HG02885 (cell line): ENCODE data around the gene ZDHHC11.
A peak's percentile ranks its signal among the peaks of the same experiment; 100 is the strongest.
"Not testable (repeated sequence)": the region's sequence is repeated elsewhere in the genome, so short reads cannot be mapped to it uniquely, and the experiment has no call there.

Source experiments
- ATAC-seq: cut with Tn5 transposase; IDR thresholded peaks from one replicate; pipeline ENCODE4 v1.9.1; 2021; ENCODE audit warnings: mild to moderate bottlenecking; ENCODE audit not compliant: unreplicated experiment, poor library complexity

Gene ZDHHC11

DNA sequence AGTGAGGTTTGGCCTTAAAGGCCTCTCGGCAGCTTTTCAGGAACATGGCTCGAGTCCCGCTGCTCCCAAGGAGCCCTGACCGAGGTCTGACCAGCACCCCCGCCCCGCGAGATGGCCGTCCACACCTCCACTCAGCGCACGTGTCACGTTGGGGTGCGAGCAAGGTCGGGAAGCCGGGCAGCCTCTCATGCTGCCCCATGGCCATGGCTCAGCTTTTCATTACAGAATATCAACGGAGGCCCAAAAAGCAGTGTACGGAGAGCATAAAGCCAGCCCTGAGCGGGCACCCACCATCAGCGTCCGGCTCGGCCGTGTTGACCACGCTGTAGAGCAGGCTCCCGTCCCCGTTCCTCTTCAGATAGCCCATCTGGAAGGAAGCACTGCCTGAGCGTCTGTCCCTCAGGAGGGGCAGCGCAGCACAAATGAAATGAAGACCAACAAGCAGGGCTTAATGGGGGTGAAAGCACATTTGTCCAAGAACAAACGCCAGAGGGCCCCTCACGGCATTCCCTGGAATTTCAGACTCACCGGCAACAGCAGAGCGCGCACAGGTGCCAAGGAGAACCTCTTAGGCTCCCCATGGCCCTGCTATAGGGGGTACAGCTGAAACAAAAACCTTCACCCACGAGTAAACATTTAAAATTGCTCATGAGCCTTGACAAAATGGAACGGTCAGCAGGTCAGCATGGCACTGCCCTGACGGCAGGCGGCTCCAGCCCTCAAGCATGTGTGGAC lies 30.2 kb upstream of the ZDHHC11 start:
- ATAC-seq = no peak

DNA sequence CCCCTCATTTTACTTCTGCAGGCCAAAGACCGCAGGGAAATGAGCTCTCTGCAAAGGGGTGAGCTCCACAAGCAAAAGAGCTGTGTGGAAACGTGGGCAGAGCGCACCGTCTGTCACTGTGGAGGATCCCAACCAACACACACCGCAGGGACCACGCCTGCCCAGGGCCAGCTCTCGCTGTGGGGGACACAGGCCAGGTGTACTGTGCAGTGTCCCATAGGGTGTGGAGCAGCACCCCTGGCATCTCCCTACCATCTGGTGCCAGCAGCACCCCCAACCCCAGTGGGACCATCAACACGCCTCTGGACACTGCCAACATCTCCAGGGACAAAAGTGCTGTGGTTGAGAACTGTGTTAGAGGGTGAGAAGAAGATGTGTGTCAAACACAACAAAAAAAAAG lies 27.9 kb upstream of the ZDHHC11 start:
- ATAC-seq = not testable (repeated sequence)

DNA sequence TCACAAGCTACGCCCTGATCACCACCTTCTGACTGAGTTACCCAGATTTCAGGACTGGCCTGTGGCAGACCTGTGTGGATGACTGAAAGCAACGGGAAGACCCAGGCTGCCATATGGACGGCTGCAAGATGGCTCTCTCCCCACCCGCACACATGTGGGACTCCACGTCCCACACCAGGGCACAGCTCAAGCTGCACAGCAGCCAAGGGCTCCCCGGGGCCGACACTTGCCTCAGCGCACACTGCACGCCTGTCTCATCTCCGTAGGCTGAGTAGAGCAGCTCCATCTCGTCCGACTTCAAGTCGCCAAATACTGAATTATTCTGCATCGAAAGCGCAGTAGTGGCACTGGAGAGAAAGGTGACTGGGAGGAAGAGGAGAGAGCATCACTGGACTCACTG lies 27.3 kb upstream of the ZDHHC11 start:
- no peak for ATAC-seq

DNA sequence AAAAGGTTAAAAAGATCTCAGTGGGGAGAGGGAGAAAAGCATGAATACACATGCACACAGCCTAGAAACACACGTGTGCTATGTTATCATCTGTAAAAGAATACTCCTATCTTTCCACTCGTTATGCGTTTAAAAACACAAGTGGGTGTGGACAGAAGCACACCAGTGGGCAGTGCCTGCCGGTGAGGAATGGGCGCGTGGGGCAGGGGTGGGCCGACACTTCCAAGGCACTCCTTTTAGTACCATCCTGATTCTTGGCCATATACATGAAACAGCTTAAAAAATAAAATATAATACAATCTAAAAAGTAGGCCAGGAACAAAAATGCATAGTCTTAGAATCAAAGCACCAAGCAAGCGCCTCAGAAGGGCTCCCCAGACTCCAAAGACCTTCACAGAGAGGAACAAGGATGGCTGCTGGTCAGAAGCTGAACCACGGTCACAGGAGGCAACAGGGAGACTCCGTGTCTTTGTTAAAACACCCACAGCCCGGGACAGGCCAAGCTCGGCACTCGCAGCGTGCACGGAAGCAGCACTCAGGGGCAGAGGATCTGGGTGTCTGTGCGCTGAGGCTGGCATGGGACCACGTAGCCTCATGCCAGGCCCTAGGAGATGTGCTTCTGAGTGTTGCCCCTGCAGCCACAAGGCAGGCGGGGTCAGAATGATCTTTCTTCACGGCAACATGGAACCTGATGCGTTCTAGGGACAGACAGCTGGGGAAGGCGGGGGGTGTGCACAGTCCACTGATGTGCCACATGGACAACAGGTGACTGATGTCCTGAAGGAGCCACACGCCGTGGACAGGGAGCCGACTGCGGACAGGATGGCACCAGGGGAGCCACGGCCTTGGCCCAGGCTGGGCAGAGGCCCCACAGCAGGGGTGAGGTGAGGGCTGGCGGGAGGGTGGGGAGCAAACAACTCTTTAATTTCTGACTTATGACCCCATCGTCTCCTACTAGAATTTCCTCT lies 25.9 kb upstream of the ZDHHC11 start:
- ATAC-seq = no peak

DNA sequence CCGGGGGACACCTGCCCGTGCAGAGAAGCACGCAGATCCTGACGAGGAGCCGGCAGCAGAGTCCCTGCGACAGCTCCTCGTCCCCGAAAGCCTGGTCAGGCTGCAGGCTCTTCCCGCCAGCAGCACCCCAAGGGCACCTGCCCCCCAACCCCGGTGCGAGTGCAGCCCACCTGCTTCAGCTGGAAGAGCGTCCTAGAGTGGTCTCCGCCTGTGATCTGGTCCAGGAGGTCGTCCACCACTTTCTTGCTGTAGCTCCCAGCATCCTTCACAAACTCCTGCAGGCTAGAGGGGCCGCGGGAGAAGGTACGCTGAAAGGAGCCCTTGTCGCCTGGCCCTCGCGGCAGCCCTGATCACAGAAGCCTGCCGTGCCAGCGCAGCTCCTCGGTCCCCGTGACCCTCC lies 25.1 kb upstream of the ZDHHC11 start:
- no peak for ATAC-seq

DNA sequence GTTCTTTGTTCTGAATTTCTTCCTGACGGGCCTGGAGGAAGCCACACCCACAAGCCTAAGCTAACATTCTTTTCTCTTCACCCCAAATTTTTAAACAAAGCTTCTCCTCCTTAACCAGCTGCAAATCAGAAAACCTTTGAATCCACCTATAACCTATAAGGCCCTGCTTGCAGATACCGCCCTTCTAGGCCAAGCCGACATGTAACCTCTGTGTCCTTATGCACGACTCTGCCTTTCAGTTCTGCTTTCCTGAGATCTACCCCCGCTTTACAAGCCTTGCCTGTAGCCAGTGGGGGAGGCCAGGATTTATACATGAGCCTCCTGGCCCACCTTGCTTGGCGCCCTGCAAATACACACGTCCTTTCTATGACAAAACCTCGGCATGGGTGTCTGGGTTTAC lies 22.5 kb upstream of the ZDHHC11 start:
- ATAC-seq = peak; percentile 84

DNA sequence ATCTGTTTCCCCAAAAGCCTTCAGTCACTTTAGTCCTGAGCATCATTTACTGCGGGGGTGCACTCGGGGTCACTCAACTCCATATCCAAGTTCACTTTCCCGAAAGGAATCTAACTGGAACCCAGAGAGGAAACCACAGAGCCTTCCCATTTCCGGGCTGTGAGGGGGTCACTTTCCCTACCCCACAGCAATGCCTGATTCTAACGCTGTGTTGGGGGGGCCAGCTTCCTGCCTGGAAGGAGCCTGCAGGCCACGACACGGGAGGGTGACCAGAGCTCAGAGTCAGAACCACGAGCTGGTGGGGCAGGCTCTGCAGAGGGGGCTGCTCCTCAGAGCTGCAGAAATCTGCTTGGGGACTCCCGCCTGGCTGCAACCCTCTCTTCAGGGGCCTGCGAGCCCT lies 21.5 kb upstream of the ZDHHC11 start:
- ATAC-seq = no peak

DNA sequence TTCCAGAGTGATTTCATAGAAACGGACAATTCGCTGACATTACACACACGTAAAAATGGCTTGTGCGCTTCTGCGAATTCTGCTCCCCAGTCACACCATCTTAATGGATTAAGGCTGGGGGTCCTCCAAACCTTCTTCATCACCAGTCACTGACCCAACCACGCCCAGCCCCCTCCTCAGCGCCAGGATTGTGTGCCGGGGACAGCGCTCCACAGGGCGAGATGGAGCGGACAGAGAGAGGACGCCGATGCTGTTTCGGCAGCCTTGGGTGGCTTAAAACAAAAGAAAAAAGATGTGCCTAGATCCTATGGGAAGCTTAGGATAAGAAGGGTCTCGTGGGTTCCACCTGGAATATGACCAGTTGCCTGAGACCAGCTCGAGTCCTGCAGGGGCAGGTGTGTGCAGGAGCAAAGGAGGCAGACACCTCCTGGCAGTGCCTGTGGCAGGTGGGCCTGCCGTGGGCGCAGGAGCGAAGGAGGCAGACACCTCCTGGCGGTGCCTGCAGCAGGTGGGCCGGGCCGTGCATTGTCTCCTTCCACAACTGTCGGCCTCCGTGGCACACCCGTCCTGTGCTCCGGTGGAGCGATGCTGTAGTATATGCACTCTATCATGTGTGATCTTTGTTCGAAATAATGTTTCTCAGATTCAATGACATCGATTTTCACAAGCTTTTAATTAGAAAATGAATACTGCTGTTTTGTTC lies 21.0 kb upstream of the ZDHHC11 start:
- ATAC-seq = no peak

DNA sequence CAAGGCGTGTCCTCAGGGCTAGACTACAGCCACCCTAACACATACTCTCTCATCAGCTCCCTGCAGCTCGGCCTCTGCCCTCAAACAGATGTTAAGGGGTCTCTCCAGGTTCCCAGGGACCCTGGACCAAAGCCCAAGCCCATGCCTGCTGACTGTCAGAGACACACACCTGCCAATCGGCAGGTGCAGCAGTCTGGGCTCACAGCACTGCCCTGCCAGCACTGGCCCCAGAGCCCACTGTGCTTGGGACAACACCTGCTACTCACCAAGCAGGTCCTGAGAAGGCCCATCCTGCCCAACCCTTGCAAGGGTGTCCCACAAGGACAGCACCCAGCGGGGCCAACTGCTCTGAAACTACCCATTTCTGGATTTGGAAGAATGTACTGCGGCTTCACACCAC lies 20.2 kb upstream of the ZDHHC11 start:
- ATAC-seq = no peak

DNA sequence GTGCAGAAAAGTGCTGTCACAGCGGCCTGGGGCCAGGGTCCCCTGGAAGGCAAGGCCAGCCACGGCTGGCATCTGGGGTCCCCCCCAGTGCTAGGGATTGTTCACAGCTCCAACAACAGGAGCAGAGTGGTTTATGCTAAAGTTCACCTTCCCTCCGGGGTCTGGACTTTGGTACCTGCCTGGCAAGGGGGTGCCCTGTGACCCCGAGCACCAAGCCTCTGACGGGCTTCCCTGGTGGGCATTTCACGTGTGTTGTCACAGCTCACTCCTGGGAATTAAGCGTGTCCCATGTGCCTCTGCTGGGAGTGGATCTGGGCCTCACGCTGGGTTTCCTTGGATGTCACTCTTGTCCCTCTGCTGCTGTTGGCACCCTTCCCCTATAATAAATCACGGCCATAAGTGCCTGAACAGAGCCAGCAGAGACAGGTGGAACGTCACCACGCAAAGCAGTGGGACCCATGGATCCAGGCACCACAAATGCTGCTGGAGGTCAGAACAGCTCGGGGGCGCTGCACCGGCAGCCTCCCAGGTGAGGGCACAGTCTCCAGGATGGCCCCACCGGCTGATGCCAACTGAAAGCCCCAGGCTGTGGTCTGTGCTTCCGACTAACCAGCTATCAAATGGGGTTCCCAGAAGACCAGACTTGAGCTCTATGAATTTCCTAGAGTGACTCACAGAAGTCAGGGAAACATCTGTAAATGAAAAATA lies 17.8 kb upstream of the ZDHHC11 start:
- ATAC-seq = no peak

DNA sequence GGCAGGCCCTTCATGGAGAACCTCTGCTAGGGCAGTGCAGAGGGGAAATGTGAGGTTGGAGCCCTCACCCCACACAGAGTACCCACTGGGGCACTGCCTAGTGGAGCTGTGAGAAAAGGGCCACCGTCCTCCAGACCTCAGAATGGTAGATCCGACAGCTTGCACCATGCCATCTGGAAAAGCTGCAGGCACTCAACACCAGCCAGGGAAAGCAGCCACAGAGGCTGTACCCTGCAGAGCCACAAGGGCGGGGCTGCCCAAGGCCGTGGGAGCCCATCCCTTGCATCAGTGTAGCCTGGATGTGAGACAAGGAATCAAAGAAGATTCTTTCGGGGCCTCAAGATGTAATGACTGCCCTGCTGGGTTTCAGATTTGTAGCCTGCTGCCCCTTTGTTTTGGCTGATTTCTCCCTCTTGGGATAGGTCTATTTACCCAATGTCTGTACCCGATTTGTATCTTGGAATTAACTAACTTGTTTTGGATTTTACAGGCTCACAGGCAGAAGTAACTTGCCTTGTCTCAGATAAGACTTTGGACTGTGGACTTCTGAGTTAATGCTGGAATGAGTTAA lies 16.6 kb upstream of the ZDHHC11 start:
- ATAC-seq = no peak

DNA sequence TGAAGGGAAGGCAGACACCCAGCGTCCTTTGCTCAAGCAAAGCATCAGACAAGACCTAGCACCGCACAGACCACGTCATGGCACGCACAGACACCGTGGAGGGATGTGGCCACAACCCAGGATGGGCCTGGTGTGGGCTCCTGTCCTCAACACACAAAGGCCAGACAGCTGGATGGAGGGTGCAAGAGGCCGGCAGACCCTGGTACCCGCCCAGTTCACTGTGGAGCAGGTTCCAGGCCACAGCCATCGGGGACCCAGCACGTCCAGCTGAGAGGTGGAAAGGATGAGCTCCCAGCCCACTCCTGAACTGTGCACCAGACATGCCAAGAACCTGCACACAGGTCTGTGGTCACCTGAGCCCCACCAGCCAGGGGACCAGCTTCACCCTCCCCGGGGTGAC lies 15.0 kb upstream of the ZDHHC11 start:
- ATAC-seq = no peak

DNA sequence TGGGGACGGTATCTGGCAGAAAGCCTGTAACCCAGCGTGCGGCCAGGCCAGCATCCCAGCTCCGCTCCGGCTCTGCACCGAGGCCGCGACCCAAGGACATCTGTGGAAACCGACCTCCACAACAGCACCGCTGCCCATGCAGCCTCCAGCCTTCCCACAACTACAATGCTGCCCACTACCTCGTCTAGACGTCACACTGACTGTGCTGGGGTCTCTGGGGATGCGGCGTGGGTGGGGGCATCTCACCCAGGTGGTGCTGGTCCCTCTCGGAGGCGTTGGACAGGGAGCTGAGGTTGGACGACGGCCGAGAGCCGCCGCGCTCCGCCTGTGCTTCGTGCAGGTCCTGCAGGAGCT lies 14.4 kb upstream of the ZDHHC11 start:
- no peak for ATAC-seq

DNA sequence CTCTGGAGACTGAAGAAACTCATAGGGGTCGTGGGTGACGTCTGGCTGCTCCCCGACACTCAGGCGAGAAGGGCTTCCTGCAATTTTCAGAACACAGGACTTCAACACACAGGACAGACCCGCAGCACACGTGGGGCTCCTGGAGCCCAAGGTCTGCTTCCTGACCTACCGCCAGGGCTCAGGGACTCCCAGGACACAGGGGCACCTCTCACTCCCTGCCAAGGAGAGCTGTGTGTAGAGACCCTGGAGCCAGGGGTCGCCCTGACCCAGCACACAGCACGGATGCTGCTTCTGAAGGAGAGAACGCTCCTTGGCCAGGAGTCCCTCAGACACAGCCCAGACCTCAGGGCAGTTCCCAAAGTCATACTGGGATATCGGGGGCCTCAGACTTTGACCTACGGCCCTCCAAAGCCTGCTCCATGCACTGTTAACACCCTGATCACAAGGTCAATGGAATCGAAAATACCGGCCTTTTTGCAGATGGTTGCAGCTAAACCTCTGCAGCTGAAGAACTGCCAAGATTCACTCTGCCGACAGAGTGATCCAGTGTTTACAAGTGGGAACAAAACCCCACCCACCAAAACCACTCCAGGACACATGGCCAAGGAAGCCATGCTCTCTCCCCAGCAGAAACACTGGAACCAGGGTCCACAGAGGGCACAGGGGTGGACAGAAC lies 13.8 kb upstream of the ZDHHC11 start:
- no peak for ATAC-seq

DNA sequence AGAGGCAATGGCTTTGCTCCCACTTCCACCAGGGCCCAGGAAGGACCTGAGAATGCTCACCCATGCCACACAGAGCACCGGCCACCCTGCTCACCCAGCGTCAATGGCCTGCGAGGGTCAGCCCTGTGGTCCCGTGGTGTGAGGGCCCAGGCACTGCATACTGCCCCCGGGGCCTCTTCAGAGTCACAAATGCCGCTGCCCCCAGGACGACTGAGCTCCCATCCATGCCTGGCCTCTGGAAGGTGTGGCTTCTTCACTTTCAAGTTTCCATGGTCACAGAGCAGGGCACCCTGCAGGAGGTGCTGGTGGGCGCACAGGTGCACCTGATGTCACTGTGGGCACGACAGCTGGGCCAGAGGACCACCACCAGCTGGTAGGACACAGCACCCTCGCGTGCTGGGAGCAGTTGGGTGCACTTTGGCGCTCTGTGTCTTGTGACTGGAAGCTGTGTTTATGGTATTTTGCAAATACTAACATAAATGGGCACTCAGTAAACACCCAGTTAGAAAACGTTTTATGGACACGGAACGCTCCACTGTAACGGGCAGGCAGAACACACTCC lies 12.5 kb upstream of the ZDHHC11 start:
- no peak for ATAC-seq

DNA sequence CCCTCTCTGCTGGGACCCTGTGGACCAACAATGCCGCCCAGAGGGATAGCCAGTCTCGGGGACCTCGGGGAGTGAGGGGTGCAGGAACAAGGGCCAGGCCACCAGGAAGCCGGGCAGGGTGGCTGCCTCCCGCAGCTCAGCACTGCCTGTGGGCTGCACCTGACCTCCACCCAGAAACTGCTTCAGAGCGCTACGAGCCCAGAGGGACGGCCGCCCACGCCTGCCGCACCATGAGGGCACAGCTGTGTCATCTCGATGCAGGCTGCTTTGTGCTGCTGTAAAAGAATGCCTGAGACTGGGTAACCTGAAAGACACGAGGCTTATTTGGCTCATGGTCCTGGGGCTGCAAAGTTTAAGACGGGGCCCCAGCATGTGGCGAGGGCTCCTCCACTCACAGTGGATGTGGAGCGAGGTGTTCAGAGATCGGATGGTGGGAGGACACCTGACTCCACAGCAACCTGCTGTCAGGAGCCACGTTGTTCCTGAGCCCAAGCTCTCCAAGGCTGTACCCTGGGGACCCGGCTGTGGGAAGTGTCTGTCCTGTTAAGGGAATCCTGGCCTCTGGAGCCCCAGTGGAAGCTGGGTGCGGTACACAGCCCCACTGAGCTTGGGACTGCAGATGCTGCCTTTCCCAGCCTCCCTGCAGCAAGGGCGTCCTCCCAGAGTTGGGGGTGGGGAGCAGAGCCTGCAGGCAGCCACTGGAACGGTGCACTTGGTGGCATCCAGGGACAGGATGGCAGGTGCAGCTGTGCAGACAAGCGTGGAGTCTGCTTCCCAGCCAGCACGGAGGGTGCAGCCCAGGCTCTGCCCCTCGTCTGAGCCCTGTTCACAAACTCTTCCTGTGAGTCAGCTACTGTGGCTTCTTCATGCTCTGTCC lies 11.8 kb upstream of the ZDHHC11 start:
- ATAC-seq = no peak

DNA sequence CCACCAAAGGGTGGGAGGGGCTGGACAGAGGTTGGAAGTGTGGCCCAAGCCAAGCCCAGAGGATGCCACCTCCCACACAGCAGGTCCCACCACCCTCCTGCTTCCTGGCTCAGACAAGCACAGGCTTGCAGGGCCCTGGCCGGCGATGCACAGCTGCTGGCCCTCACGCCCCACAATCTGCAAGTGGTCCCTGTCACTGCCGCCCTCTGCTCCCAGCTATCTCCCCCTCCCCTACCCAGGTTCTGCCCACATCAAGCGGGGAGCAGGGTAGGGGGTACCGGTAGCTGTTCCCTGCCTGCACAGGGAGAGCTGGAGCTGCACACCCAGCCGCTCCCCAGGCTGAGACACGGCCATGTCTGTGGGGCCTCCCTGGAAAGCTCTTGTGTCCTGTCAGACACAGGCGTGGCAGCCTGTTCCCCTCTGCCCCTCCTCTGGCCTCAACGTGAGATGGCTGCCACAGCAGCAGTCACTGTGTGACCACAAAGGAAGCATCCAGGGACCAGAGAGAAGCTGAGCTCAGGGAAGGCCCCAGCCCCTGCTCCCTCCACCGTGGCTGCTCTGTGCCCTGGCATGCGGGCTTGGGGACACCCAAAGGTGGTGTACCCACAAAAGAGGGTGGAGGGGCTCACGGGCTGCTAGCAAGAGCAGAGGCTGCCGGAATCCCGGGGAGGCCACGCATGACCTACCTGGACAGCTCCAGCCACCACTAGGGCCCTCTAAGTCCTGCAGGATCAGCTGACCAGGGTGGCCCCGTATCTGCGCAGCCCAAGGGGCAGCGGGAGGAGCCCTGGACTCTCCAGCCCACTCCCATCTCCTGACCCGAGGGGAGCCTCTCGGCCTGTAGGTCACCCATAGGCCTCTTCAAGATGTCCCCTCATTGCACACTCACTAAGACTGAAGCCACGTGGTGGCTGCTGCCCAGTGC lies 10.9 kb upstream of the ZDHHC11 start:
- ATAC-seq = no peak
